Embryonic facial prominence (tissue), 1 donor: ENCODE measurements around the gene GOLPH3L.
"Not testable (repeated sequence)": the region's sequence is repeated elsewhere in the genome, so short reads cannot be mapped to it uniquely, and the experiment has no call there.

Experiments used
- DNase-seq: peaks from one replicate; pipeline ENCODE4 v3.0.0-alpha.2; 2016; ENCODE audit errors: extremely low spot score

The GOLPH3L gene

GRCh38 chr1:150696995-150697927 is at the start of gene GOLPH3L:
GOLPH3L (minus strand) TSS chr1:150697154; CDS start chr1:150694838, 2,316 bp downstream.
- DNase-seq: peak; percentile 94

GRCh38 chr1:150730130-150730721 is 33.3 kb upstream of the GOLPH3L start:
- DNase-seq: no peak

- no peak for DNase-seq
These were observed 27.4 kb upstream of the GOLPH3L start for GRCh38 chr1:150724336-150724735.

GRCh38 chr1:150720703-150721102 is 23.7 kb upstream of the GOLPH3L start, which contains the start of gene HORMAD1:
HORMAD1 (minus strand) TSS chr1:150720895; CDS start chr1:150719505, 1,390 bp downstream.
- DNase-seq: no peak

- DNase-seq: no peak
These were observed 23.1 kb upstream of the GOLPH3L start for GRCh38 chr1:150720098-150720497.

GRCh38 chr1:150718225-150718891 is 21.4 kb upstream of the GOLPH3L start:
- no peak for DNase-seq

- not testable (repeated sequence) for DNase-seq
These were observed 12.1 kb upstream of the GOLPH3L start for GRCh38 chr1:150709031-150709430.

- no peak for DNase-seq
These were observed 11.6 kb upstream of the GOLPH3L start for GRCh38 chr1:150708595-150708994.

GRCh38 chr1:150706091-150706490 is 9.1 kb upstream of the GOLPH3L start:
- DNase-seq: no peak

GRCh38 chr1:150703427-150703826 is 6.5 kb upstream of the GOLPH3L start:
- DNase-seq: no peak

- no peak for DNase-seq
These were observed 364 bp downstream of the GOLPH3L start for GRCh38 chr1:150696590-150696989.

- no peak for DNase-seq
These were observed 792 bp downstream of the GOLPH3L start for GRCh38 chr1:150696162-150696561.

GRCh38 chr1:150695561-150695960 is 1.4 kb downstream of the GOLPH3L start:
- no peak for DNase-seq

GRCh38 chr1:150692720-150693119 is 4.2 kb downstream of the GOLPH3L start:
- DNase-seq: no peak

- DNase-seq: no peak
These were observed 8.2 kb downstream of the GOLPH3L start for GRCh38 chr1:150688763-150689162.

- no peak for DNase-seq
These were observed 10.7 kb downstream of the GOLPH3L start for GRCh38 chr1:150686275-150686674.

GRCh38 chr1:150683914-150684313 is 13.0 kb downstream of the GOLPH3L start:
- DNase-seq: no peak

- no peak for DNase-seq
These were observed 18.0 kb downstream of the GOLPH3L start for GRCh38 chr1:150678988-150679387.

- DNase-seq: no peak
These were observed 22.1 kb downstream of the GOLPH3L start for GRCh38 chr1:150674881-150675280.

GRCh38 chr1:150663321-150663720 is 33.6 kb downstream of the GOLPH3L start:
- no peak for DNase-seq

GRCh38 chr1:150662811-150663210 is 34.1 kb downstream of the GOLPH3L start:
- DNase-seq: no peak

GRCh38 chr1:150661156-150661555 is 35.8 kb downstream of the GOLPH3L start:
- DNase-seq: no peak
